SK-N-SH (cell line): Measurements from ENCODE around the gene ERGIC1.

Experiments used
- FOXJ3 ChIP-seq: sonication (generic); formaldehyde crosslinking; IDR thresholded peaks from 2 replicates; pipeline ENCODE4 v1.5.1; 2020; ENCODE audit warnings: mild to moderate bottlenecking, missing genetic modification reagents
- MXI1 ChIP-seq: IDR thresholded peaks from 2 replicates; pipeline ENCODE4 v1.6.1; 2012; ENCODE audit warnings: mild to moderate bottlenecking, low read depth, low read length, improper control_type of control experiment
- NFIC ChIP-seq: IDR thresholded peaks from 2 replicates; pipeline ENCODE4 v1.4.0; 2012; ENCODE audit warnings: borderline replicate concordance
- RFX5 ChIP-seq: IDR thresholded peaks from 2 replicates; pipeline ENCODE4 v1.6.1; 2012; ENCODE audit warnings: mild to moderate bottlenecking, improper control_type of control experiment, low read length
- TF ChIP-seq, protein P1 (sequence below): IDR thresholded peaks from 2 replicates; pipeline ENCODE4 v1.4.0; 2012; ENCODE audit warnings: low read depth, borderline replicate concordance
- TF ChIP-seq, protein P2 (sequence below): fragments of 200-600 bp; sonication (generic); IDR thresholded peaks from 2 replicates; pipeline ENCODE4 v1.6.1; 2017; ENCODE audit warnings: antibody characterized with exemption, mild to moderate bottlenecking, moderate library complexity
- TF ChIP-seq, protein P3 (sequence below): IDR thresholded peaks from 2 replicates; pipeline ENCODE4 v1.6.1; 2012; ENCODE audit warnings: mild to moderate bottlenecking, low read depth, low read length, moderate library complexity

DNA sequence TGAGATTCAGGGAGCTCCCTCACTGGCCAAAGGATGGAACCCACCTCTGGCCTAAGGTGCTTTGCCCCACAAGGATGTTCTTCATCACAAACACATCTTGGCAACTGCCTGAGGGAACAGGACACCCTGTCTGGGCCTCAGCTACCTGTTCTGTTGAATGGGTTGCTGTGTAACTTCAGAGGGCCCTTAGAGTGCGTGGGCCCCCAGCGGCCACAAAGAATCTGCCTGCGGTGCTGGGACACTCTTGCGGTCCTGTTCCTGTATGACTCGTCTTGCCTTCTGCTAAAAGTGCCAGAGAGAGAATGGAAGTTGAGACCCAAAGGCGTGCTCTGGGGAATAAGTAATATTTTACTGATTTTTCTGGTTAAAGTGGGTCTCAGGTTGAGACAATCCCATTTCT lies 111.1 kb downstream of the ERGIC1 start:
- TF ChIP-seq RFX5 (no peak), FOXJ3 (CRISPR knock-in tag) (no peak), MXI1 (no peak), NFIC (no peak)
- TF ChIP-seq, protein P1, sequence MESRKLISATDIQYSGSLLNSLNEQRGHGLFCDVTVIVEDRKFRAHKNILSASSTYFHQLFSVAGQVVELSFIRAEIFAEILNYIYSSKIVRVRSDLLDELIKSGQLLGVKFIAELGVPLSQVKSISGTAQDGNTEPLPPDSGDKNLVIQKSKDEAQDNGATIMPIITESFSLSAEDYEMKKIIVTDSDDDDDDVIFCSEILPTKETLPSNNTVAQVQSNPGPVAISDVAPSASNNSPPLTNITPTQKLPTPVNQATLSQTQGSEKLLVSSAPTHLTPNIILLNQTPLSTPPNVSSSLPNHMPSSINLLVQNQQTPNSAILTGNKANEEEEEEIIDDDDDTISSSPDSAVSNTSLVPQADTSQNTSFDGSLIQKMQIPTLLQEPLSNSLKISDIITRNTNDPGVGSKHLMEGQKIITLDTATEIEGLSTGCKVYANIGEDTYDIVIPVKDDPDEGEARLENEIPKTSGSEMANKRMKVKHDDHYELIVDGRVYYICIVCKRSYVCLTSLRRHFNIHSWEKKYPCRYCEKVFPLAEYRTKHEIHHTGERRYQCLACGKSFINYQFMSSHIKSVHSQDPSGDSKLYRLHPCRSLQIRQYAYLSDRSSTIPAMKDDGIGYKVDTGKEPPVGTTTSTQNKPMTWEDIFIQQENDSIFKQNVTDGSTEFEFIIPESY = no peak
- TF ChIP-seq, protein P2, sequence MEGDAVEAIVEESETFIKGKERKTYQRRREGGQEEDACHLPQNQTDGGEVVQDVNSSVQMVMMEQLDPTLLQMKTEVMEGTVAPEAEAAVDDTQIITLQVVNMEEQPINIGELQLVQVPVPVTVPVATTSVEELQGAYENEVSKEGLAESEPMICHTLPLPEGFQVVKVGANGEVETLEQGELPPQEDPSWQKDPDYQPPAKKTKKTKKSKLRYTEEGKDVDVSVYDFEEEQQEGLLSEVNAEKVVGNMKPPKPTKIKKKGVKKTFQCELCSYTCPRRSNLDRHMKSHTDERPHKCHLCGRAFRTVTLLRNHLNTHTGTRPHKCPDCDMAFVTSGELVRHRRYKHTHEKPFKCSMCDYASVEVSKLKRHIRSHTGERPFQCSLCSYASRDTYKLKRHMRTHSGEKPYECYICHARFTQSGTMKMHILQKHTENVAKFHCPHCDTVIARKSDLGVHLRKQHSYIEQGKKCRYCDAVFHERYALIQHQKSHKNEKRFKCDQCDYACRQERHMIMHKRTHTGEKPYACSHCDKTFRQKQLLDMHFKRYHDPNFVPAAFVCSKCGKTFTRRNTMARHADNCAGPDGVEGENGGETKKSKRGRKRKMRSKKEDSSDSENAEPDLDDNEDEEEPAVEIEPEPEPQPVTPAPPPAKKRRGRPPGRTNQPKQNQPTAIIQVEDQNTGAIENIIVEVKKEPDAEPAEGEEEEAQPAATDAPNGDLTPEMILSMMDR = no peak
- TF ChIP-seq, protein P3, sequence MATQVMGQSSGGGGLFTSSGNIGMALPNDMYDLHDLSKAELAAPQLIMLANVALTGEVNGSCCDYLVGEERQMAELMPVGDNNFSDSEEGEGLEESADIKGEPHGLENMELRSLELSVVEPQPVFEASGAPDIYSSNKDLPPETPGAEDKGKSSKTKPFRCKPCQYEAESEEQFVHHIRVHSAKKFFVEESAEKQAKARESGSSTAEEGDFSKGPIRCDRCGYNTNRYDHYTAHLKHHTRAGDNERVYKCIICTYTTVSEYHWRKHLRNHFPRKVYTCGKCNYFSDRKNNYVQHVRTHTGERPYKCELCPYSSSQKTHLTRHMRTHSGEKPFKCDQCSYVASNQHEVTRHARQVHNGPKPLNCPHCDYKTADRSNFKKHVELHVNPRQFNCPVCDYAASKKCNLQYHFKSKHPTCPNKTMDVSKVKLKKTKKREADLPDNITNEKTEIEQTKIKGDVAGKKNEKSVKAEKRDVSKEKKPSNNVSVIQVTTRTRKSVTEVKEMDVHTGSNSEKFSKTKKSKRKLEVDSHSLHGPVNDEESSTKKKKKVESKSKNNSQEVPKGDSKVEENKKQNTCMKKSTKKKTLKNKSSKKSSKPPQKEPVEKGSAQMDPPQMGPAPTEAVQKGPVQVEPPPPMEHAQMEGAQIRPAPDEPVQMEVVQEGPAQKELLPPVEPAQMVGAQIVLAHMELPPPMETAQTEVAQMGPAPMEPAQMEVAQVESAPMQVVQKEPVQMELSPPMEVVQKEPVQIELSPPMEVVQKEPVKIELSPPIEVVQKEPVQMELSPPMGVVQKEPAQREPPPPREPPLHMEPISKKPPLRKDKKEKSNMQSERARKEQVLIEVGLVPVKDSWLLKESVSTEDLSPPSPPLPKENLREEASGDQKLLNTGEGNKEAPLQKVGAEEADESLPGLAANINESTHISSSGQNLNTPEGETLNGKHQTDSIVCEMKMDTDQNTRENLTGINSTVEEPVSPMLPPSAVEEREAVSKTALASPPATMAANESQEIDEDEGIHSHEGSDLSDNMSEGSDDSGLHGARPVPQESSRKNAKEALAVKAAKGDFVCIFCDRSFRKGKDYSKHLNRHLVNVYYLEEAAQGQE = no peak
